Measurements from ENCODE around the gene DUS1L.

Gene DUS1L

DNA sequence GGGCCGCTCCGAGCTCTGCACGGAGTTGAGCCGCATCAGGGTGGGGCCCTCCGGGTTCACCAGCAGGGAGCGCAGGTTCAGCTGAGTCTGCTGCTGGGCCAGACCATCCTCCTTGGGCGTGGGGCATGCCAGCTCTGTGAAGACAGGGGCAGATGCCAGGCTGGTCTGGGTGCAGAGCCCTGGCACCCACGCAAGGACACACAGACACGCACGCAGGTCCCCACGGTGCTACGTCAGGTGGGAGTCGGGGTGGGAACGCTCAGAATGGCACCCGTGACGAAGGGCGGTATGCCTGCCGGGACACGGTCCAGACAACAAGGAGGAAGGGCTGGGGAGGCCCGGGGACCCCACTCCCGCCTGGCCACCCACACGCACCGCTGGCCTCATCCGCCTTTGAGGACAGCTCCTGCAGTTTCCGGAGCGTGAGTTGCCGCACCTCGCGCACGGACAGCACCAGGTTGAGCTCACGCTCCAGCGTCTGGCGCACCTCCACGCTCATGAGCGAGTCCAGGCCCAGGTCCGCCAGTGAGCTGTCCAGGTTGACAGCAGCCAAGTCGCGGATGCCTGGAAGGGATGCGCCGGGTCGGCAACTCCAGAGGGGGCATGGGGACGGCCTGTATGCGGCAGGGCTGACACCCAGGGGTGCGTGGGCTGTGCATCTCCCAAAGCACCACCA, 15.3 kb upstream of the DUS1L start:
- no peak for TF ChIP-seq ZFX (IDR thresholded peaks at IDR 0.05; ENCODE audit: borderline replicate concordance)
- TF ChIP-seq, protein P1, sequence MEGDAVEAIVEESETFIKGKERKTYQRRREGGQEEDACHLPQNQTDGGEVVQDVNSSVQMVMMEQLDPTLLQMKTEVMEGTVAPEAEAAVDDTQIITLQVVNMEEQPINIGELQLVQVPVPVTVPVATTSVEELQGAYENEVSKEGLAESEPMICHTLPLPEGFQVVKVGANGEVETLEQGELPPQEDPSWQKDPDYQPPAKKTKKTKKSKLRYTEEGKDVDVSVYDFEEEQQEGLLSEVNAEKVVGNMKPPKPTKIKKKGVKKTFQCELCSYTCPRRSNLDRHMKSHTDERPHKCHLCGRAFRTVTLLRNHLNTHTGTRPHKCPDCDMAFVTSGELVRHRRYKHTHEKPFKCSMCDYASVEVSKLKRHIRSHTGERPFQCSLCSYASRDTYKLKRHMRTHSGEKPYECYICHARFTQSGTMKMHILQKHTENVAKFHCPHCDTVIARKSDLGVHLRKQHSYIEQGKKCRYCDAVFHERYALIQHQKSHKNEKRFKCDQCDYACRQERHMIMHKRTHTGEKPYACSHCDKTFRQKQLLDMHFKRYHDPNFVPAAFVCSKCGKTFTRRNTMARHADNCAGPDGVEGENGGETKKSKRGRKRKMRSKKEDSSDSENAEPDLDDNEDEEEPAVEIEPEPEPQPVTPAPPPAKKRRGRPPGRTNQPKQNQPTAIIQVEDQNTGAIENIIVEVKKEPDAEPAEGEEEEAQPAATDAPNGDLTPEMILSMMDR (IDR thresholded peaks at IDR 0.05): no peak
- H3K27ac ChIP-seq: no peak overlapping the region

DNA sequence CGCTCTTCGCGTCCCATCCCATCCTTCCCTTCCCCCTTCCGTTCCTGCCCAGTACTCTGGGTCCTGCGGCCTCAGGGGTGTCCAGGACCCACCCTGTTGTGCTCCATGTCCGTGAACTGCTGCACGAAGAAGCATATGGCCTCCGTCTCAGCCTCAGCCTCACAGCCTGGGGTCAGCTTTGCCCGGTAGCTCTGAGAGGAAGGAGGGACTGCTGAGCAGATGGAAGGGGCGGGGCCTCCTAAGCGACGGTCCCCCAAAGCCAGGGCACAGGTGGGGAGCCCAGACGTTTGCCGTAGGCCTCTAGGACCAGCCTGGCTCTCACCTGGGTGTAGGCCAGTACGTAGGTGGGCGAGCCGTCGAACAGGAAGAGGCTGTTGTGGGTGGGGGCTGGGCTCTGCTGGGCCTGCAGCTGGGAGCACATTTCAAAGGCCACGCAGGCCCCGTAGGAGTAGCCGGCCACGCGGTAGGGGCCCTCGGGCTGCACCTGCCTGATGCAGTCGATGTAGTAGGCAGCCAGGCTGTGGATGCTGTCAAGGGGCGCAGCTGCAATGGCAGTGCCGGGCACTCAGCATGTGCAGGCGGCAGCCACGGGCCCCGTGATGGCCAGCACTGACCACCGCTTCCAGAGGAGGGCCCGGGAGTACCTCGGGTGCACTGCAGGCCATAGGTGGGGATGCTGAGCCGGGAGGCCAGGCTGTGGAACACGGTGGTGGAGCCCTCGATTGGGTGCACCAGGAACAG, 14.6 kb upstream of the DUS1L start:
- no peak overlapping the region for H3K27ac ChIP-seq
- TF ChIP-seq, protein P1 (IDR thresholded peaks at IDR 0.05): no peak
- no peak for TF ChIP-seq ZFX (IDR thresholded peaks at IDR 0.05; ENCODE audit: borderline replicate concordance)

DNA sequence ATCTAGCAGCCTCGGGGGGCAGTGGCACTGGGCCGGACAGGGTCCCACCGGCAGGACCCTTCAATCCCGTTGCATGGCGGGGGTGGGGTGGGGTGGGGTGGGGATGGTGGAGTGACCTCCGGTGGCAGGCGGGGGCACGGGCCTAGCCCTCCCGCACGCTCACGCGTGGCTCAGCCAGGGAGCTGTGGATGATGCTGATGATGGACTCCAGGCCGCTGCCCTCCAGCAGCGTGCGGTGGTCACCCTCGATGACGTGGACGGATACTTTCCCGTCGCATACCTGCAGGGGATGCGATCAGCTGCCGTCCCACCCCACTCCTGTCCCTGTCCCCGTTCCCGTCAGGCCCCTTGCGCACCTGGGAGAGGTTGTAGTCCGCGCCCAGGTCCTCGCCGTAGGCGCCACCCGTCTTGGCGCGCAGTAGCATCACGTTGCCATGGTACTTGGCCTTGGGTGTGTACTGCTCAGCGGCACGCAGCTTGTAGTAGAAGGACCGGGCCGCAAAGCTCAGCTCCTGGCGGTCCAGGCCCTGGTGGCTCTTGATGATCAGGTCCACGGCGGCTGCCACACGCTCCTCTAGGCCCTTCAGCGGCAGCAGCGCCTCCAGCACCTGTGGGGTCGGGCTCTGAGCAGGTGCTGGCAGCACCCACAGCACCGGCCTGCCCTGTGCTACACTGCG, 13.5 kb upstream of the DUS1L start:
- TF ChIP-seq, protein P1 (IDR thresholded peaks at IDR 0.05): no peak
- TF ChIP-seq ZFX (IDR thresholded peaks at IDR 0.05; ENCODE audit: borderline replicate concordance): no peak
- no peak overlapping the region for H3K27ac ChIP-seq

DNA sequence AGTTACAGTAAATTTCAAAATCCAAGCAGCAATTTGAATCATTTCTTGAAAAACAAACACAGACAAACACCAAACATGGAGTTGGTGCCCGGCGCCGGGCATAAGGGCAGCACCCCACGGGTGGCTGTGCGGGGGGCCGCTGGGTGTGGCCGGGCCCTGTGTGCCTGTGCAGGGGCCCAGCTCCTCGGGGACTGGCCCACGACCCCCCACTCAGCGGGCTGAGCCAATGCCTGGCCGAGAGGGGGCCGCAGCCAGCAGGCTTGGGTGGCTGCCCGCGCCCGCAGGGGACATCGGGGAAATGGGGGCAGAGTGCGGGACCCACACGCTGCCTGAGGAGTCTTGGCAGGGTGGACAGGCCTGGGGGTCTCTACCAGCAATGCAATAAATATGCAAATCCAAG, 12.8 kb upstream of the DUS1L start:
- peak overlapping the region; percentile 51; the same call in 1 of the 2 replicates for H3K27ac ChIP-seq
- no peak for TF ChIP-seq ZFX (IDR thresholded peaks at IDR 0.05; ENCODE audit: borderline replicate concordance)
- TF ChIP-seq, protein P1 (IDR thresholded peaks at IDR 0.05): no peak

DNA sequence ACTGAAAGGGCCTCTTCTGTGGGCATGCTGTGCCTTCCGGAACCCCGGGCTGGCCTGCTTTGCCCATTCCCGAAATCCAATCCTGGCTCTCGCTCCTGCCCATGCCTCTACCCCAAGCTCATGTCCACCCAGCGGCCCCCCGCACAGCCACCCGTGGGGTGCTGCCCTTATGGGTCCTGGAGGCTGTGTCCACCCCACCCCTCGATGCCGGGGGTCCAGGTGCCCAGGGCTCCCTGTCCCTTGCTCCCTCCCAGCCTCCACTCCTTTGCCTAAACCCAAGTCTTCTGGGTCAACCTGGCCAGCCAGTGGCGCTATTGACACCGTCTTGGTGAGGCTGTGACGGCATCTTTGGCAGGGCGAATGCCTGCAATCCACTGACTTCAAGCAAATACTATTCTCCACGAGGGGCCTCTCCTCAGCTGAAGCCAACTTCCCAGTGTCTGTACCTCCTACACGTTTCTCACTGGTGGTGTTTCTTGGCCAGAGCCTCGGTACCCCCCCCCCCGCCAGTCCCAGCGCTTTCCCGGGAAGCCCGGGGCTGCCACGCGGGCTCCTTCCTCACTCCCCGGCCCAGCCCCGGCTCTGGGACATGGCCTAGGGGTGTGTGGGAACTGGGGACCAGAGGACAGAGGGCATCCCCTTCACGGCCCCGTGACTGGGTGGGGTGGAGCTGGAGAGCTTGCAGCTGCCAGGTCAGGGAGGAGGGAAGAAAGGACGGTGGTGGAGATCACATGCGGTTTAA, 12.2 kb upstream of the DUS1L start:
- H3K27ac ChIP-seq: peak overlapping the region; percentile 51
- TF ChIP-seq, protein P1 (IDR thresholded peaks at IDR 0.05): peak; percentile 25; the same call in 1 of the 2 replicates
- TF ChIP-seq ZFX (IDR thresholded peaks at IDR 0.05; ENCODE audit: borderline replicate concordance): no peak

DNA sequence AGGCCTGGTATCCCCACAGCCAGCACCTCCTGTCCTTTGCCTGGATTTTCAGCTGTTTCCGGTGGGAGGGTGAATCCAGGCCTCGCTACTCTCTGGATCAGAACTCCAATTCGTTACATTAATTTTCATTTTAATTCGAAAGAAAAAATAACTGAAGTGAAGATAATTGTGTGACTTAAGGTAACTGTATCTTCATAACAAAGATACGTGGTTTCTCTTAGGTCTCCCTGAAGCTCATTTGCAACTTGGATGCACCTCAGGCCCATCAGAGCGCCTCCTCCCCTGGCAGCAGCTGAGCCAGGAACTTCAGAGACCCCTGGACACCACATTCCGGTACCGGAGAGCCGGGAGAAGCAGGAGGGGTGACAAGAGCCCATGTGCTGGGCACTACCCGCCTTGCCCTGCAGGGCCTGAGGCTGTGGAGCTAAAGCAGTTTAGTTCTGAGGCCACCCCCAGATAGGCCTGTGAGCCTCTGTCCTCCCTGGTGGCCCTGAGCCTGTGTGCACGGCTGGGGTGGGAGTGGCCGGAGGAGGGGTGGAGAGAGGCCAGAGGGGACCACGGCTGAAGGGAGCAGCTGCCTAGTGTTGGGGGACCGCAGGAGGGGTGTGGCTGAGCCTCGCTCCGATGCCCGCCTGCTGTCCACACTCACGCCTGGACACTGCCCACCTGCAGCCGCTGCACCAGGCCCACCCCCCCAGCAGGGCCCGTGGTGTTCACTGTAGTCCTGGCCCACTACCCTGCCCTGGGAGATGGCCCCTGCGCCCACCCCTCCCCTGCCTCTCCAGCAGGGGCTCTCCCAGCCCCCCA, 11.4 kb upstream of the DUS1L start:
- H3K27ac ChIP-seq: peak overlapping the region; percentile 51
- no peak for TF ChIP-seq ZFX (IDR thresholded peaks at IDR 0.05; ENCODE audit: borderline replicate concordance)
- TF ChIP-seq, protein P1 (IDR thresholded peaks at IDR 0.05): no peak

All from 22Rv1 (cell line).